H9 (cell line): ENCODE data around the gene SORBS1. TPM values are rescaled to one million over a fixed set of nuclear protein-coding genes. Genes with fewer than 3 reads are reported as not detected.

Source experiments
- DNase-seq: peaks from one replicate; pipeline ENCODE4 v3.0.0-alpha.2; 2017
- H2AFZ ChIP-seq: one replicate; pipeline ENCODE4 v1.6.1; 2013; ENCODE audit warnings: mild to moderate bottlenecking, low read length, control low read depth, moderate library complexity
- H2AK5ac ChIP-seq: 2 replicates; pipeline ENCODE4 v1.6.1; 2013; ENCODE audit warnings: low read length, control low read depth, mixed read lengths; ENCODE audit not compliant: insufficient read length
- H2BK120ac ChIP-seq: one replicate; pipeline ENCODE4 v1.6.1; 2013; ENCODE audit warnings: low read depth, mild to moderate bottlenecking, low read length, control low read depth, inconsistent platforms; ENCODE audit not compliant: poor library complexity, severe bottlenecking
- H2BK12ac ChIP-seq: 2 replicates; pipeline ENCODE4 v1.6.1; 2013; ENCODE audit warnings: low read length, control low read depth, mixed read lengths, low read depth; ENCODE audit not compliant: insufficient read length
- H2BK15ac ChIP-seq: 2 replicates; pipeline ENCODE4 v1.6.1; 2013; ENCODE audit warnings: low read depth, low read length, control low read depth
- H2BK20ac ChIP-seq: one replicate; pipeline ENCODE4 v1.6.1; 2013; ENCODE audit warnings: low read depth, mild to moderate bottlenecking, low read length, control low read depth, inconsistent platforms; ENCODE audit not compliant: poor library complexity, severe bottlenecking
- H2BK5ac ChIP-seq: 2 replicates; pipeline ENCODE4 v1.6.1; 2013; ENCODE audit warnings: low read length, control low read depth, mixed read lengths; ENCODE audit not compliant: insufficient read length
- H3K14ac ChIP-seq: 2 replicates; pipeline ENCODE4 v1.6.1; 2013; ENCODE audit warnings: low read length, control low read depth; ENCODE audit not compliant: insufficient read depth
- H3K18ac ChIP-seq: 2 replicates; pipeline ENCODE4 v1.6.1; 2013; ENCODE audit warnings: low read depth, mild to moderate bottlenecking, mixed read lengths, low read length, control low read depth; ENCODE audit not compliant: insufficient read length
- H3K23ac ChIP-seq: 2 replicates; pipeline ENCODE4 v1.6.1; 2013; ENCODE audit warnings: low read length, control low read depth, mixed read lengths, low read depth; ENCODE audit not compliant: insufficient read length
- H3K23me2 ChIP-seq: 2 replicates; pipeline ENCODE4 v1.6.1; 2013; ENCODE audit warnings: low read depth, mild to moderate bottlenecking, mixed read lengths, low read length, control low read depth; ENCODE audit not compliant: insufficient read length, poor library complexity, severe bottlenecking
- H3K27ac ChIP-seq: 2 replicates; pipeline ENCODE4 v1.5.1; 2013; ENCODE audit warnings: low read length, control low read depth, mixed read lengths, low read depth; ENCODE audit not compliant: insufficient read length
- H3K27me3 ChIP-seq: 2 replicates; pipeline ENCODE4 v1.6.1; 2013; ENCODE audit warnings: low read length, control low read depth, inconsistent platforms; ENCODE audit not compliant: insufficient read depth
- H3K4ac ChIP-seq: 2 replicates; pipeline ENCODE4 v1.6.1; 2013; ENCODE audit warnings: low read depth, mild to moderate bottlenecking, control low read depth, inconsistent platforms, low read length, moderate library complexity
- H3K4me1 ChIP-seq: 2 replicates; pipeline ENCODE4 v1.6.1; 2013; ENCODE audit warnings: low read length, control low read depth, inconsistent platforms; ENCODE audit not compliant: insufficient read depth
- H3K4me2 ChIP-seq: 2 replicates; pipeline ENCODE4 v1.6.1; 2013; ENCODE audit warnings: low read length, control low read depth, mixed read lengths; ENCODE audit not compliant: insufficient read length, insufficient read depth
- H3K56ac ChIP-seq: 2 replicates; pipeline ENCODE4 v1.6.1; 2013; ENCODE audit warnings: low read depth, mild to moderate bottlenecking, mixed read lengths, low read length, control low read depth; ENCODE audit not compliant: insufficient read length
- H3K79me1 ChIP-seq: 2 replicates; pipeline ENCODE4 v1.6.1; 2013; ENCODE audit warnings: low read depth, mild to moderate bottlenecking, moderate library complexity, low read length, control low read depth, inconsistent platforms; ENCODE audit not compliant: insufficient read depth, poor library complexity, severe bottlenecking
- H3K79me2 ChIP-seq: 2 replicates; pipeline ENCODE4 v1.6.1; 2013; ENCODE audit warnings: low read length, control low read depth, inconsistent platforms; ENCODE audit not compliant: insufficient read depth
- H3K9ac ChIP-seq: 2 replicates; pipeline ENCODE4 v1.6.1; 2013; ENCODE audit warnings: low read length, control low read depth, mixed read lengths; ENCODE audit not compliant: insufficient read length; ENCODE audit errors: extremely low read depth
- H3K9me3 ChIP-seq: one replicate; pipeline ENCODE4 v1.6.1; 2013; ENCODE audit warnings: low read depth, low read length, inconsistent platforms; ENCODE audit not compliant: control insufficient read depth
- H3T11ph ChIP-seq: one replicate; pipeline ENCODE4 v1.6.1; 2013; ENCODE audit warnings: mild to moderate bottlenecking, low read length, control low read depth, inconsistent platforms
- H4K20me1 ChIP-seq: one replicate; pipeline ENCODE4 v1.6.1; 2013; ENCODE audit not compliant: control insufficient read depth, insufficient read length, insufficient read depth
- H4K5ac ChIP-seq: 2 replicates; pipeline ENCODE4 v1.6.1; 2013; ENCODE audit warnings: low read depth, mild to moderate bottlenecking, mixed read lengths, low read length, control low read depth; ENCODE audit not compliant: insufficient read length
- H4K8ac ChIP-seq: replicated peaks from 2 replicates; pipeline ENCODE4 v1.6.1; 2013; ENCODE audit warnings: low read length, control low read depth, mixed read lengths, low read depth; ENCODE audit not compliant: insufficient read length
- H4K91ac ChIP-seq: 2 replicates; pipeline ENCODE4 v1.6.1; 2013; ENCODE audit warnings: low read depth, mild to moderate bottlenecking, moderate library complexity, mixed read lengths, low read length, control low read depth; ENCODE audit not compliant: insufficient read length
- H3K27ac Mint-ChIP-seq, 3 experiments: 2 replicates in 2 of 3; 3 replicates in 1 of 3; pipeline ENCODE4 v1.8.0; 2020 to 2021; ENCODE audit warnings: mixed read lengths in 3 of 3, mild to moderate bottlenecking in 1 of 3, moderate library complexity in 1 of 3
- H3K27me3 Mint-ChIP-seq: 2 replicates; pipeline ENCODE4 v1.8.0; 2021; ENCODE audit warnings: low read depth, mild to moderate bottlenecking, moderate library complexity, mixed read lengths
- H3K36me3 Mint-ChIP-seq, 3 experiments: 2 replicates in 2 of 3; 3 replicates in 1 of 3; pipeline ENCODE4 v1.8.0; 2020 to 2021; ENCODE audit warnings: low read depth in 3 of 3, mixed read lengths in 3 of 3; ENCODE audit not compliant: insufficient read depth in 1 of 3
- H3K4me1 Mint-ChIP-seq, 2 experiments: 2 replicates each; pipeline ENCODE4 v1.8.0; 2020; ENCODE audit warnings: mixed read lengths in 2 of 2
- H3K4me3 Mint-ChIP-seq, 2 experiments: 2 replicates in 1 of 2; 3 replicates in 1 of 2; pipeline ENCODE4 v1.8.0; 2020 to 2021; ENCODE audit warnings: mild to moderate bottlenecking in 2 of 2, mixed read lengths in 2 of 2, moderate library complexity in 1 of 2
- H3K9me3 Mint-ChIP-seq, 2 experiments: 2 replicates in 1 of 2; 3 replicates in 1 of 2; pipeline ENCODE4 v1.8.0; 2020; ENCODE audit warnings: mild to moderate bottlenecking in 2 of 2, mixed read lengths in 2 of 2, moderate library complexity in 1 of 2
- WGBS: extraction: QIAGEN DNeasy Blood & Tissue Kit; methylation state at CpG from one replicate; pipeline ENCODE4 v1.1.7; 2013; ENCODE audit warnings: missing lambda C conversion rate, low lambda C conversion rate, mixed read lengths; ENCODE audit not compliant: insufficient read length; ENCODE audit errors: extremely low coverage; 5-methylcytosine and 5-hydroxymethylcytosine counted together
- total RNA-seq: library from RNA; stranded (reverse); gene quantifications from 2 replicates; pipeline ENCODE4 v1.2.1, GENCODE V29; 2021
- TF ChIP-seq, protein P1 (sequence below): fragments of 200-600 bp; sonication (generic); conservative IDR thresholded peaks from 3 replicates; pipeline ENCODE4 v1.8.0; 2021; ENCODE audit warnings: antibody characterized with exemption, mild to moderate bottlenecking

Gene SORBS1
- total RNA-seq, 1 experiment from 2014 or later = 24.3 TPM

DNA sequence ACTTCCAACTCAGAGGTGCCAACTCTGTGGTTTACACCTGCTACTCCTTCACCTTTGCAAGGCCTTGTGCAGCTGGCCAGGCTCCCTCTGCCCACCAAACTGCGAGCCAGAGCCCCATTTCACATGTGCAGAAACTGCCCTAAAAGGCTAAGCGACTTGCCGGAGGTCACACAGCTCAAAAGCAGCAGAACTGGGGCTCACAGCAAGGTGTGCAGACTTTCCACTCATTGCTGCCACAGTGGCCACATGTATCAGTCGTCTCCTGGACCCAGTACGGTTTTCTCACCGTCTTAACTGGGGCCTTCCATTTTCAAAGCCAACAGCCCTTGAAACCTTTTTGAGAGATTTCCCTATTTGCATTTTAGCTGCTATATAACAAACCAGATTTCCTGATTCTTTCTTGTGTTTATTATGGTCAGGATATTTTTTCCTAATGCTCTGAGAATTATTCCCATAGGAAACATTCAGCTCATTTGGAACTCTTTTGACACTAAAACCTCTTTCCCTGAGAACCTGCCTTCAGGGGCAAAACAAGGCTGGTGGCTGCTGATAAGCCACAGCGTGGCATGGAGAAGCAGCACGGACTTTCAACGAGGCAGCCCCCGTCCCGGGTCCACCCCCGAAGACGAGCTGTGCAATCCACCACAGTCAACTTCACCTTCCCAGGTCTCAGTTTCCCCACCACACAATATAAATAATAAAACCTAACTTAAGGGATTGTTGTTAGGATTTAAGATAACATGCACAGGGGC is 29.9 kb downstream of the SORBS1 start:
- no peak overlapping the region for H2AFZ ChIP-seq
- no peak overlapping the region for H3K56ac ChIP-seq
- H2AK5ac ChIP-seq = no peak overlapping the region
- no peak overlapping the region for H4K5ac ChIP-seq
- H3K36me3 Mint-ChIP-seq = no peaks in the 10 kb centered on the region
- peaks cover 1% of the 10 kb centered on the region; the same call in 1 of the 2 replicates for H3K27me3 Mint-ChIP-seq
- peaks cover 17% of the 10 kb centered on the region for H3K4me1 ChIP-seq
- H3K27ac ChIP-seq = no peak overlapping the region
- no peak overlapping the region for H3K14ac ChIP-seq
- no peak overlapping the region for H2BK15ac ChIP-seq
- no peaks in the 10 kb centered on the region; a peak in 1 of 5 replicates for H3K9me3 Mint-ChIP-seq
- no peak overlapping the region for H4K8ac ChIP-seq
- no peak overlapping the region for H4K91ac ChIP-seq
- H3K9me3 ChIP-seq = no peaks in the 10 kb centered on the region
- no peaks in the 10 kb centered on the region for H3K79me1 ChIP-seq
- H3K79me2 ChIP-seq = no peaks in the 10 kb centered on the region; the same call in 1 of the 2 replicates
- H2BK120ac ChIP-seq = no peak overlapping the region
- no peak overlapping the region for H3K4me2 ChIP-seq
- DNase-seq = no peak
- H3K27me3 ChIP-seq = no peaks in the 10 kb centered on the region
- WGBS = no CpG with 5 or more reads among the region's 13 CpGs
- no peak overlapping the region for H3K23ac ChIP-seq
- H3K9ac ChIP-seq = no peak overlapping the region
- no peak overlapping the region for H3K4me3 Mint-ChIP-seq
- H2BK12ac ChIP-seq = no peak overlapping the region
- no peak overlapping the region for H3T11ph ChIP-seq
- TF ChIP-seq, protein P1, sequence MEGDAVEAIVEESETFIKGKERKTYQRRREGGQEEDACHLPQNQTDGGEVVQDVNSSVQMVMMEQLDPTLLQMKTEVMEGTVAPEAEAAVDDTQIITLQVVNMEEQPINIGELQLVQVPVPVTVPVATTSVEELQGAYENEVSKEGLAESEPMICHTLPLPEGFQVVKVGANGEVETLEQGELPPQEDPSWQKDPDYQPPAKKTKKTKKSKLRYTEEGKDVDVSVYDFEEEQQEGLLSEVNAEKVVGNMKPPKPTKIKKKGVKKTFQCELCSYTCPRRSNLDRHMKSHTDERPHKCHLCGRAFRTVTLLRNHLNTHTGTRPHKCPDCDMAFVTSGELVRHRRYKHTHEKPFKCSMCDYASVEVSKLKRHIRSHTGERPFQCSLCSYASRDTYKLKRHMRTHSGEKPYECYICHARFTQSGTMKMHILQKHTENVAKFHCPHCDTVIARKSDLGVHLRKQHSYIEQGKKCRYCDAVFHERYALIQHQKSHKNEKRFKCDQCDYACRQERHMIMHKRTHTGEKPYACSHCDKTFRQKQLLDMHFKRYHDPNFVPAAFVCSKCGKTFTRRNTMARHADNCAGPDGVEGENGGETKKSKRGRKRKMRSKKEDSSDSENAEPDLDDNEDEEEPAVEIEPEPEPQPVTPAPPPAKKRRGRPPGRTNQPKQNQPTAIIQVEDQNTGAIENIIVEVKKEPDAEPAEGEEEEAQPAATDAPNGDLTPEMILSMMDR = no peak
- no peak overlapping the region for H2BK20ac ChIP-seq
- no peak overlapping the region for H3K18ac ChIP-seq
- H4K20me1 ChIP-seq = no peaks in the 10 kb centered on the region
- H3K4me1 Mint-ChIP-seq = peaks cover 29 to 31% of the 10 kb centered on the region in 2 experiments
- H3K23me2 ChIP-seq = no peaks in the 10 kb centered on the region
- H3K27ac Mint-ChIP-seq = no peak overlapping the region; a peak in 2 of 7 replicates
- H3K4ac ChIP-seq = no peak overlapping the region
- no peak overlapping the region for H2BK5ac ChIP-seq
